GM12873 (cell line): Measurements from ENCODE around the gene TMOD2.

Source experiments
- CTCF ChIP-seq: IDR thresholded peaks from 2 replicates; pipeline ENCODE4 v1.5.1; 2012; ENCODE audit warnings: low read depth, mild to moderate bottlenecking, moderate library complexity, low read length, control low read depth; ENCODE audit not compliant: insufficient read depth; ENCODE audit errors: missing control alignments

TMOD2 gene

GRCh38 chr15:51750792-51751696 lies at the start of gene TMOD2:
TSS of gene TMOD2 (plus strand) at chr15:51751597. CDS start at chr15:51766442, 14,845 bp downstream.
- no peak for TF ChIP-seq CTCF

- no peak for TF ChIP-seq CTCF
Measured at GRCh38 chr15:51702710-51703109, 48.7 kb upstream of the TMOD2 start.

GRCh38 chr15:51706291-51706690 lies 45.1 kb upstream of the TMOD2 start:
- TF ChIP-seq CTCF = no peak

- TF ChIP-seq CTCF = no peak
Measured at GRCh38 chr15:51706926-51707608, 44.3 kb upstream of the TMOD2 start.

GRCh38 chr15:51708013-51708412 lies 43.4 kb upstream of the TMOD2 start:
- no peak for TF ChIP-seq CTCF

GRCh38 chr15:51709031-51709430 lies 42.4 kb upstream of the TMOD2 start:
- TF ChIP-seq CTCF = no peak

- TF ChIP-seq CTCF = no peak
Measured at GRCh38 chr15:51714162-51714561, 37.2 kb upstream of the TMOD2 start.
